ENCODE results near the gene CMIP.

CMIP gene

GRCh38 chr16:81482329-81483063, 37.9 kb downstream of the CMIP start:
- DNase-seq, result no peak

GRCh38 chr16:81483064-81483969, 38.7 kb downstream of the CMIP start:
- peak; percentile 79 for DNase-seq

- DNase-seq, result no peak
These were observed 39.5 kb downstream of the CMIP start for GRCh38 chr16:81483970-81484595.

GRCh38 chr16:81484908-81485624, 40.5 kb downstream of the CMIP start:
- DNase-seq, result no peak

- no peak for DNase-seq
These were observed 41.4 kb downstream of the CMIP start for GRCh38 chr16:81485824-81486539.

GRCh38 chr16:81486540-81487061, 42.0 kb downstream of the CMIP start:
- no peak for DNase-seq

- DNase-seq, result no peak
These were observed 42.7 kb downstream of the CMIP start for GRCh38 chr16:81487301-81487720.

GRCh38 chr16:81488687-81489411, 44.2 kb downstream of the CMIP start:
- no peak for DNase-seq

- DNase-seq, result no peak
These were observed 45.1 kb downstream of the CMIP start for GRCh38 chr16:81489547-81490267.

- no peak for DNase-seq
These were observed 47.1 kb downstream of the CMIP start for GRCh38 chr16:81491541-81492188.

GRCh38 chr16:81492311-81492761, 47.7 kb downstream of the CMIP start:
- no peak for DNase-seq

- no peak for DNase-seq
These were observed 48.6 kb downstream of the CMIP start for GRCh38 chr16:81492965-81493754.

GRCh38 chr16:81493755-81494433, 49.3 kb downstream of the CMIP start:
- no peak for DNase-seq

GRCh38 chr16:81494434-81494806, 49.8 kb downstream of the CMIP start:
- no peak for DNase-seq

- no peak for DNase-seq
These were observed 50.3 kb downstream of the CMIP start for GRCh38 chr16:81494888-81495287.

- DNase-seq, result peak; percentile 96
These were observed 51.0 kb downstream of the CMIP start for GRCh38 chr16:81495321-81496234.

- no peak for DNase-seq
These were observed 51.7 kb downstream of the CMIP start for GRCh38 chr16:81496321-81496720.

All from OCI-M1 (cell line).